Heart right ventricle (tissue), 16 donors: ENCODE data around the gene FGGY. TPM values are rescaled to one million over a fixed set of nuclear protein-coding genes. Genes with fewer than 3 reads are reported as not detected.

Experiments
- ATAC-seq, 8 donors: fragments of 200-7000 bp; cut with Tn5 transposase; one replicate each; pipeline ENCODE4 v1.9.1; 2020; ENCODE audit warnings: mild to moderate bottlenecking in 8 of 8, moderate library complexity in 8 of 8, moderate number of reproducible peaks in 1 of 8
- DNase-seq, 2 donors: peaks; one replicate each; pipeline ENCODE4 v3.0.0-alpha.2; 2020
- H3K27ac ChIP-seq, 10 donors: fragments of 200-600 bp; sonication (generic) in 2 of 10; one replicate each; pipeline versions ENCODE4 v1.5.0 to v1.8.0; 2020 to 2022; ENCODE audit warnings: mild to moderate bottlenecking in 3 of 10
- H3K27me3 ChIP-seq, 7 donors: fragments of 200-600 bp; one replicate each; pipeline ENCODE4 v1.8.0; 2021 to 2022; ENCODE audit warnings: mild to moderate bottlenecking in 2 of 7
- H3K36me3 ChIP-seq, 9 donors: fragments of 200-600 bp; sonication (generic) in 1 of 9; one replicate each; pipeline versions ENCODE4 v1.5.0 to v1.8.0; 2020 to 2022; ENCODE audit warnings: mild to moderate bottlenecking in 2 of 9
- H3K4me1 ChIP-seq, 9 donors: fragments of 200-600 bp; sonication (generic) in 1 of 9; one replicate each; pipeline versions ENCODE4 v1.5.0 to v1.8.0; 2020 to 2022; ENCODE audit warnings: mild to moderate bottlenecking in 4 of 9
- H3K4me3 ChIP-seq, 10 donors: fragments of 200-600 bp; sonication (generic) in 2 of 10; one replicate each; pipeline versions ENCODE4 v1.5.0 to v1.8.0; 2020 to 2022; ENCODE audit warnings: mild to moderate bottlenecking in 7 of 10, moderate library complexity in 2 of 10
- H3K9me3 ChIP-seq, 11 donors: fragments of 200-600 bp in 10 of 11; sonication (generic) in 2 of 11; one replicate each; pipeline versions ENCODE4 v1.5.0 to v1.8.0; 2013 to 2022; ENCODE audit warnings: mild to moderate bottlenecking in 2 of 11, control low read depth in 1 of 11, moderate library complexity in 1 of 11
- WGBS, 2 donors: extraction: QIAGEN DNeasy Blood & Tissue Kit; methylation state at CpG; one replicate each; pipeline ENCODE4 v1.1.7; 2013; ENCODE audit warnings: inconsistent platforms in 1 of 2; 5-methylcytosine and 5-hydroxymethylcytosine counted together
- intact Hi-C, 10 donors: fragments of 100-400 bp; cut with DNase I; formaldehyde crosslinking; loops; one replicate each; pipeline versions ENCODE4 v1.11.1 to v1.14.2; 2022
- polyA plus RNA-seq, 2 donors: library from polyadenylated mRNA; stranded (reverse); fragments of 200-250 nt; gene quantifications; one replicate each; pipeline ENCODE4 v1.2.3, GENCODE V29; 2013
- total RNA-seq, 10 donors: library from RNA; stranded (reverse); fragmentation: NEBNext Ultra II Directional in 3 of 10; extraction: Animal tissue kit (Norgen Biotek cat#: 25700) in 3 of 10; gene quantifications; one replicate each; pipeline versions ENCODE4 v1.2.1 to v1.2.4, GENCODE V29; 2021 to 2023
- TF ChIP-seq, protein P1 (sequence below), 9 donors: fragments of 200-600 bp; sonication (generic) in 2 of 9; IDR thresholded peaks; one replicate each; pipeline versions ENCODE4 v1.5.0 to v1.8.0; 2021 to 2022; ENCODE audit warnings: antibody characterized with exemption in 9 of 9, mild to moderate bottlenecking in 5 of 9, moderate library complexity in 1 of 9
- donor health status: Arrhythmogenic right ventricular cardiomyopathy.
- donor health status: ischemic (EF 13 %, LVEDD 7.1; RV severe dilation, severe dysfunction).
- donor health status: healthy with polysubstance abuse.
- donor health status: DM: no; HTN: yes; CAD: no.
- donor health status: DM: no; HTN: no; CAD: no.
- donor health status: ischemic (EF 25% LVEDD 6.9; RV normal size, moderate dysfunction).
- donor health status: ischemic (EF 25% LVEDD 5.7; RV mildly dilated, moderate dysfunction).
- donor health status: healthy.
- donor health status: DM: yes; HTN: yes; CAD: no.
- donor health status: Ischemic cardiomyopathy.
- donor health status: ischemic (EF 35%, LVEDD 5.7; RV mildly dilated, moderate dysfunction).
- donor health status: nonischemic (EF 11% LVEDD 7.7; RV severe dilation, severe dysfunction).
- donor health status: DM: yes; HTN: yes; CAD: no.
- donor health status: PGD.
- donor health status: ischemic (EF 29% LVEDD 5.4; RV normal size, mild dysfunction).
- donor health status: nonischemic (EF 23%, LVEDD 6.1; RV moderate dilation, normal function).

The FGGY gene
- total and polyA plus RNA-seq, 12 donors = 3.1 to 51.8 (median 34.7) TPM

DNA sequence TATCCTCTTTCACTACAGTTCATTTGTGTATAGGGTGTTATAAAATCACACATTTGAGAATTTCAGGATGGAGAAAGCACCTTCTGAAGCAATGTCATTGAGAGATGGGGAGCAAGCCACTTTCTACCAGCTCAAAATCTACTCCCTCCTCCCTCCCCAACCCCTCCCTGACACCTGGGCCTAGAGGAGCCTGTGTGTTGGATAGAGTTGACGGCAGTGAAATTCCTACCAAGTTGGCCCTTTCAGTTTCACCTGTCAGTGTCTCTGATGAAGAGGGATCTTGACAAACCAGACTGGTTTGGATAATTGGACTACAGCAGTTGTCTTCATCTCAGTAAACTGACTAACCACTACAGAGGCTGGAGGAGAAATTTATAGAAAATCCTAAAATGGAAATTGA lies 392.8 kb downstream of the FGGY start:
- no peak for ATAC-seq
- no peak for DNase-seq
- TF ChIP-seq, protein P1, sequence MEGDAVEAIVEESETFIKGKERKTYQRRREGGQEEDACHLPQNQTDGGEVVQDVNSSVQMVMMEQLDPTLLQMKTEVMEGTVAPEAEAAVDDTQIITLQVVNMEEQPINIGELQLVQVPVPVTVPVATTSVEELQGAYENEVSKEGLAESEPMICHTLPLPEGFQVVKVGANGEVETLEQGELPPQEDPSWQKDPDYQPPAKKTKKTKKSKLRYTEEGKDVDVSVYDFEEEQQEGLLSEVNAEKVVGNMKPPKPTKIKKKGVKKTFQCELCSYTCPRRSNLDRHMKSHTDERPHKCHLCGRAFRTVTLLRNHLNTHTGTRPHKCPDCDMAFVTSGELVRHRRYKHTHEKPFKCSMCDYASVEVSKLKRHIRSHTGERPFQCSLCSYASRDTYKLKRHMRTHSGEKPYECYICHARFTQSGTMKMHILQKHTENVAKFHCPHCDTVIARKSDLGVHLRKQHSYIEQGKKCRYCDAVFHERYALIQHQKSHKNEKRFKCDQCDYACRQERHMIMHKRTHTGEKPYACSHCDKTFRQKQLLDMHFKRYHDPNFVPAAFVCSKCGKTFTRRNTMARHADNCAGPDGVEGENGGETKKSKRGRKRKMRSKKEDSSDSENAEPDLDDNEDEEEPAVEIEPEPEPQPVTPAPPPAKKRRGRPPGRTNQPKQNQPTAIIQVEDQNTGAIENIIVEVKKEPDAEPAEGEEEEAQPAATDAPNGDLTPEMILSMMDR (IDR thresholded peaks at IDR 0.05) = no peak
- Histone ChIP-seq H3K9me3 (no peaks in the 10 kb centered on the region), H3K4me3 (no peak overlapping the region), H3K36me3 (no peaks in the 10 kb centered on the region), H3K4me1 (peaks cover 0 to 27% (median 15%) of the 10 kb centered on the region in 9 donors), H3K27me3 (no peaks in the 10 kb centered on the region), H3K27ac (no peak overlapping the region)
- 92 to 100% methylated on average over 1 of the region's 1 CpG for WGBS, 2 donors
- intact Hi-C loops = loop anchor here in 7 of 10 donors (10.0 kb wide), 9 partner anchors 375 to 905 kb away; partner anchors contain the start of genes FGGY (in 1 of the 7) and JUN (in 1 of the 7)

DNA sequence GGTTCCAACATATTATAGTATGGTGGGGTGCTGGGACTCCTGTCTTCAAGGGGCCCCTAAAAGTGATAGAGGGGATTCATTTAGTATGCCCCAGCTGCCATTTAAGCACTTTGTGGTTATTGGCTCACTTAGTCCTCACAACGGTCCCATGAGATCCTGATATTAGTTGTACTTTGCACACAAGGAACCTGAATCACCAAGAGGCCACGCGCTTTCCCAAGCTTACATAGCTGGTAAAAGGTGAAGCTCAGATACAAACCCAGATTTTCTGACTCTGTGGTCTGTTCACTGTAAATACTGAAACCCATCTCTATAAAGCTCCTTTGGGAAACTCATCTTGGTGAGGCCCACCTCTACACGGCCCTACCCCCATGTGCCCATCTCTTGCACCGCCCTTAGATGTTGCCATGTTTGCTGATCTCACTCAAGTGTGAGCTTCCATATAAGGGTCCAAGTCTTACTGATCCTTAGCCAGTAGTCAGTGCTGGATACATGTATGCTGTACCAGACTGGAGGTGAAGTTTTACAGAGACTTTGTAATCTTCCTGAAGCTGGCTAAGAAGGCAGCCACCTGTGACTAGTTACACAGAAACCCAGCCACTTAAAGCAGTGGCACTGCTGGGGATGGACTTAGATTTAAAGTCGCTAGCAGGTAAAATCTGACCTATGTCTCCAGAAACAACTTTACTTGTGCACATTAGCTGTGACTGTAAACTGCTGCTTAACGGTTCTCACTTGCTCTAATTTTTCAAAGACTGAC lies 393.5 kb downstream of the FGGY start:
- H3K36me3 ChIP-seq = no peaks in the 10 kb centered on the region
- no peak for DNase-seq
- H3K27ac ChIP-seq = peak overlapping the region in 6 of 10 donors; percentile 6 to 69 (median 38)
- H3K4me1 ChIP-seq = peaks cover 0 to 27% (median 15%) of the 10 kb centered on the region in 9 donors
- no peaks in the 10 kb centered on the region for H3K9me3 ChIP-seq
- no peaks in the 10 kb centered on the region for H3K27me3 ChIP-seq
- no peak overlapping the region for H3K4me3 ChIP-seq
- TF ChIP-seq, protein P1 (IDR thresholded peaks at IDR 0.05) = no peak
- intact Hi-C loops = loop anchor here in 7 of 10 donors (10.0 kb wide), 8 partner anchors 376 to 906 kb away; partner anchors contain the start of genes FGGY (in 1 of the 7) and JUN (in 1 of the 7)
- 95 to 96% methylated on average over 7 of the region's 7 CpGs for WGBS, 2 donors
- no peak for ATAC-seq

DNA sequence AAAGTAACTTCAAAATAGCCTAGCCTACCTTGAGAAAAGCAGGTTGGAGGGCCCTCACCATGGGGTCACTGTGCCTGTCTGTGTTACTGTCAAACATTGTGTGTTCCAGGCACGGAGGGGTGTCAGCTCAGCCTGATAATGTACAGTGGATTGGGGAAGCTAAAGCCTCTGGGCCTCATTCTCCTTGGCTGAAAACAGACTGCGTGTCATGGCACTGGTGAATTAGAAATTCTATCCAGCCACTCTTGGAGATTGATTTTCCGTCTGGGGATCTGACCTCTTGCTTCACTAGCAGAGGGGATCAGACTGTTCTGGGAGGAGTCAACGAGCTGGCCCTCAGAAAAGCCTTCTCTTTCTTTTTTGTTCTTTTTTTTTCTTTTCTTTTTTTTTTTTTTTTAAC lies 394.4 kb downstream of the FGGY start:
- H3K4me1 ChIP-seq = peaks cover 0 to 34% (median 12%) of the 10 kb centered on the region in 9 donors
- no peak overlapping the region for H3K4me3 ChIP-seq
- intact Hi-C loops = loop anchor here in 7 of 10 donors (10.0 kb wide), 8 partner anchors 376 to 906 kb away; partner anchors contain the start of genes FGGY (in 1 of the 7) and JUN (in 1 of the 7)
- H3K27ac ChIP-seq = peak overlapping the region in 8 of 10 donors; percentile 6 to 69 (median 38)
- WGBS, 2 donors = 67 to 78% methylated on average over 4 of the region's 4 CpGs
- DNase-seq = peak in 1 of 2 donors; percentile 46
- H3K27me3 ChIP-seq = no peaks in the 10 kb centered on the region
- H3K9me3 ChIP-seq = no peaks in the 10 kb centered on the region
- ATAC-seq = peak; percentile 68 to 90 (median 82)
- TF ChIP-seq, protein P1 (IDR thresholded peaks at IDR 0.05) = no peak
- H3K36me3 ChIP-seq = no peaks in the 10 kb centered on the region

DNA sequence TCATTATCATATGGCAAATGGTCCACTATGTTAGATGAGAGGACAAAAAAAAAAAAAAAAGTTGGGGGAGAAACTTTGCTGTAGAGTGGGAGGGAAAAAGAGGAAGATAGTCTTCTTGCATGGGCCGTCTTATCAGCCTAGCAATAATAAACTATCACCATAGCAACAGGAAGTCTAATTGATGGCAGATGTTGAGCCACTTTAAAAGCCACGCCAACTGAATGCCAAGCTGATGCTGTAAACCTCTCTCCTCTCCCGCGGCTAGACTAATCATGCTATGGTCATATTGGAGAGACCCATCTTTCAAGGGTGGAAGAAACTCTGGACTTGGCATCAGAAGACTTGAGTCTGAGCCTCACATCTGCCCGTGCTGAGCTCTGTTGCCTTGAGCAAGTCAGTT lies 395.7 kb downstream of the FGGY start:
- TF ChIP-seq, protein P1 (IDR thresholded peaks at IDR 0.05) = no peak
- peak in 6 of 8 donors; percentile 39 to 71 (median 56) for ATAC-seq
- peaks cover 0 to 48% (median 12%) of the 10 kb centered on the region in 9 donors for H3K4me1 ChIP-seq

More for the DNA sequence above, 395.7 kb downstream of the FGGY start:
- DNase-seq = no peak
- peak overlapping the region in 3 of 10 donors; percentile 12 to 69 (median 57) for H3K27ac ChIP-seq
- H3K36me3 ChIP-seq = no peaks in the 10 kb centered on the region
- no peak overlapping the region for H3K4me3 ChIP-seq
- 56 to 61% methylated on average over 5 of the region's 5 CpGs for WGBS, 2 donors
- H3K9me3 ChIP-seq = no peaks in the 10 kb centered on the region
- intact Hi-C loops = loop anchor here in 7 of 10 donors (10.0 kb wide), 8 partner anchors 378 to 908 kb away; partner anchors contain the start of genes FGGY (in 1 of the 7) and JUN (in 1 of the 7)
- H3K27me3 ChIP-seq = no peaks in the 10 kb centered on the region
